ENCODE results near the gene MYMX.
A peak's percentile ranks its signal among the peaks of the same experiment; 100 is the strongest.

Gene MYMX

DNA sequence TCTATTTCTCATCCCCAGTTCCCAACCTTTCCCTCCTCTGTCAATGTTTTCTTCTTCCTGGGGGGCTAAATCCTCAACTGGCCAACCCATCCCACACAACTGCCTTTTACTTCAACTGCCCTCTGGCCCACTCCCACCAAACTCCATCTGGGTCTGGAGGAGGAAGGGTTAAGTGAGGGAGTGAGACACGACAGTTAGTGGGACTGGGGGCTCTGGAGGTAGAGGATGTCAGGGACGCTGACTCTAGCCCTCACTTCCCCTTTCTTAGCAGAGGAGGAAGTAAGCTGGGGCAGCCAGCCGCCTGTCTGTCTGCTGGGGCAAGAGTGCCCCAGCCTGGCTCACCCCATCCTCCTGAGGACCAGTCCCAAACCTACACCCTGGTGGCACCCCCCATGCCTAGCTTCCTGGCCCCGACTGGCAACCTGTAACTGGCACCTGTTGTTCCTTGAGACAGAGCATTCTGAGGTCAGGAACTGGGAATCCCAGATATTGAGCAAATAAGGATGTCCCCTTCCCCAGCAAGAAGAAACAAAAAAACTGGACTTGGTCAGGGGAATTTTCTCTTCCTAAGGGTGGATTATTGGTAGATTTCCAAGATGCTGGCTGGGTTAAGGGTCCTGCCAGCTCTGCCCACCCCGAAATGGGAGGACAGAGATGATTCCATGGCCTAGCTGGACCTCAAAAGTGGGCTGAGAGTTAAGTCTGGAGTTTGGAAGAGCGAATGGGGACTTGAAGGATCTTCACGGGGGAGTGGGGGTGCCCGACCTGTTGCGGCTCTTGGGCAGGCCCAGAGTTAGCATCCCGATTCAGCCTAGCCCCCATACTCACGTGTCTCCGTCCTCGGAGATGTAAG, 47.7 kb downstream of the MYMX start:
- DNase-seq (ENCODE audit: low spot score): no peak

DNA sequence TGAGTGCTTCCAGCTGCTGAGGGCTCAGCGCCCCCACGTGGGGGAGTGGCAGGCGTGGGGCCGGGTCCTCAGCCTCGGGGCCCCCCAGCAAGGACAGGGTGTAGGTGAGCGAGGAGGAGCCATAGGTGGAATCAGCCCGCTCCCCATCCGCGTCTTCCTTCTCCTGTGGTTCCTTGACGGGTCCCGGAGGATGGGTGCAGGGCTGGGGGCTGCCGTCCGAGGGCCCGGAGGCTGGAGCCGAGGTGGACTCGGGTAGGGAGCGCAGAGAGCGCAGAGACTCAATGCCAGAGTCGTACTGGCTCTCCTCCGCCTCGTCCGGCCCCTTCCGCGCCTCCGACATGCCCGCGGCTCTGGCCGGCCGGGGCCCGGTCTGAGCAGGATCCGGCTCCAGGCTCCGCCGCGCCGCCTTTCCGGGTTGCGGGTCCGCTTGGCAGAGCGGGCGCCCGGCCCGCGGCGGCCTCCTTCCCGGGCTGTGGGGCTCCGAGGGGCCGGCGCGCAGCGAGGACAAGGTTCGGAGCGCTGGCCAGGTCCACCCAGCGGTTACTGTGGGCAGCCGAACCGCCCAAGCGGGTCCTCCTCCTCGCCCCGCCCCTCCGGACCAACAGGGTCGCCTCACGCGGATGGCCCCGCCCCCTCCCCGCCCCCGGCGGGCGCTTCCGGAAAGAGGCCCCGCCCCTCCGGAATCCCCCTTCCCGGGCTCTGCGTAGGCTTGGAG, 48.4 kb downstream of the MYMX start, which contains the start of gene NFKBIE:
Gene NFKBIE, minus strand, starts transcription at position 545 of the 715 bp plus-strand sequence. Its CDS starts 205 bp downstream, at position 340.
- DNase-seq (ENCODE audit: low spot score): peak; percentile 74

DNA sequence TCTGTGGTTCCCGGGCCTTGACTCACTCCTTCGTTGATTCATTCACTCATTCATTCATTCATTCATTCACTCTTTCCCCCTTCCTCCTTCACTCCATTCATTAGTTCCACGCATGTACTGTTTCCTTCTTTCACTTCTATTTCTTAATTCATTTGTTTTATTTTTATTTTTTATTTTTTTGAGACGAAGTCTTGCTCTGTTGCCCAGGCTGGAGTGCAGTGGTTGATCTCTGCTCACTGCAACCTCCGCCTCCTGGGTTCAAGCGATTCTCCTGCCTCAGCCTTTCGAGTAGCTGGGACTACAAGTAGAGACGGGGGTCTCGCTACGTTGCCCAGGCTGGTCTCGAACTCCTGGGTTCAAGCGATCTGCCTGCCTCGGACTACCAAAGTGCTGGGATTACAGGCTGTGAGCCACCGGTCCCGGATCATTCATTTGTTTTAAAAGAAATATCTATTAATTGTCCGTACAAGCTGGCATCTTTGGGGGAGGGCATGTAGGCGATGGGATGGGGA, 49.1 kb downstream of the MYMX start:
- DNase-seq (ENCODE audit: low spot score): no peak

DNA sequence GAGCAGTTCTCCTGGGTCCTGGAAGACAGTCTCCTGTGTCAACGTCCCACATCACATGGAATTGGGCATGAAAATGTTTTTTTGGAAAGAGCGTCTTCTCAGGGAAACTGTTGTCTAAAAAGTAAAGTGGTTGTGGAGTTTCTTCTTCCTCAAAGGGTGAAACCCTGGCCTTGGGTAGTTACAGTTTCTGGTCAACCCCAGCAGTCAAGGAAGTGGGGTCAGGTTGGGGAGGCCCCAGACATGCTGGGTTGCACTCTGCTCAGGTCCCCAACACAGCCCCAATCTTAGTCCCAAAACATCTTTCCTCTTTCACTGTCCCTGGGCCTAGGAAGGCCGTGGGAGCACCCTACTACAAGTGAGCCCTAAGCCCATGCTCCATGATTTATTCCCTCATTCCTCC, 49.6 kb downstream of the MYMX start:
- DNase-seq (ENCODE audit: low spot score): no peak

DNA sequence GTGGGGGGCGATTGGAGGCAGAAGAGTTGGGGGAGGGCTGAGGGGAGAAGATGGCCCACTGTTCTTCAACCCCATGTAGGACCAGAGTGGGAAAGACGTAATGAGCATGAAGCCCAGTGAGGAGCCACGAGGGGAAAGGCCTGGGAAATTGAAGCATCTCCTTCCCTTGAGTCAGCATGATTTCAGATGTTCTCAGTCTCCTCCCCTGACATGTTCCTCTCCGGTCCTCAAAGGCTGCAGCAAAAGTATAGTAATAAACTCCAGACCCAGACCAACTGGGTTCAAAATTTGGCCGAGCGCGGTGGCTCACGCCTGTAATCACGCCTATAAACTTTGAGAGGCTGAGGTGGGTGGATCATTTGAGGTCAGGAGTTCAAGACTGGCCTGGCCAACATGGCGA, 50.5 kb downstream of the MYMX start:
- no peak for DNase-seq (ENCODE audit: low spot score)
